ENCODE measurements around the gene MACO1. TPM values are rescaled to one million over a fixed set of nuclear protein-coding genes. Genes with fewer than 3 reads are reported as not detected.

MACO1 gene
- total RNA-seq, 1 experiment from 2014 or later: 16.3 TPM

GRCh38 chr1:25477448-25478034, 46.8 kb downstream of the MACO1 start:
- H3K27ac Mint-ChIP-seq: peak overlapping the region in 1 of 3 experiments; percentile 74; a peak in 2 of 7 replicates
- Histone ChIP-seq H3K4me1 (ENCODE audit: insufficient read depth, low read length) (no peaks in the 10 kb centered on the region), H3K79me2 (ENCODE audit: insufficient read depth, low read length) (no peaks in the 10 kb centered on the region)

More at GRCh38 chr1:25477448-25478034, 46.8 kb downstream of the MACO1 start:
- H3K9ac ChIP-seq (ENCODE audit: extremely low read depth, insufficient read length, low read length): no peak overlapping the region
- no CpG with 5 or more reads among the region's 1 CpG for WGBS (ENCODE audit: extremely low coverage, insufficient read length, low lambda C conversion rate)
- no peak overlapping the region for H3T11ph ChIP-seq (ENCODE audit: low read length)
- no peak overlapping the region for H2BK12ac ChIP-seq (ENCODE audit: insufficient read length, low read depth, low read length)
- H3K23ac ChIP-seq (ENCODE audit: insufficient read length, low read depth, low read length): no peak overlapping the region
- no peak overlapping the region for H2BK20ac ChIP-seq (ENCODE audit: low read depth, low read length, poor library complexity, severe bottlenecking)
- H3K4me3 Mint-ChIP-seq: peak overlapping the region in 1 of 2 experiments; percentile 19; a peak in 1 of 5 replicates
- no peak overlapping the region for H3K4ac ChIP-seq (ENCODE audit: low read depth, low read length)
- H3K27ac ChIP-seq (ENCODE audit: insufficient read length, low read depth, low read length): no peak overlapping the region
- H2AK5ac ChIP-seq (ENCODE audit: insufficient read length, low read length): no peak overlapping the region
- no peak overlapping the region for H3K4me2 ChIP-seq (ENCODE audit: insufficient read depth, insufficient read length, low read length)
- H3K23me2 ChIP-seq (ENCODE audit: insufficient read length, low read depth, low read length, poor library complexity, severe bottlenecking): no peaks in the 10 kb centered on the region
- H3K36me3 Mint-ChIP-seq (ENCODE audit: insufficient read depth in 1 of 3, low read depth in 3 of 3): no peaks in the 10 kb centered on the region
- DNase-seq: no peak
- no peak overlapping the region for H3K18ac ChIP-seq (ENCODE audit: insufficient read length, low read depth, low read length)
- H3K79me1 ChIP-seq (ENCODE audit: insufficient read depth, low read depth, low read length, poor library complexity, severe bottlenecking): no peaks in the 10 kb centered on the region
- H2BK120ac ChIP-seq (ENCODE audit: low read depth, low read length, poor library complexity, severe bottlenecking): no peak overlapping the region
- no peak overlapping the region for H2AFZ ChIP-seq (ENCODE audit: low read length)
- peaks cover 0 to 4% of the 10 kb centered on the region in 2 experiments; a peak in 2 of 4 replicates for H3K4me1 Mint-ChIP-seq
- no peak overlapping the region for H4K91ac ChIP-seq (ENCODE audit: insufficient read length, low read depth, low read length)
- no peak overlapping the region for H4K8ac ChIP-seq (replicated peaks; ENCODE audit: insufficient read length, low read depth, low read length)
- no peaks in the 10 kb centered on the region for H3K27me3 ChIP-seq (ENCODE audit: insufficient read depth, low read length)
- no peaks in the 10 kb centered on the region for H3K9me3 ChIP-seq (ENCODE audit: control insufficient read depth, low read depth, low read length)
- no peaks in the 10 kb centered on the region for H3K27me3 Mint-ChIP-seq (ENCODE audit: low read depth)
- no peaks in the 10 kb centered on the region for H3K9me3 Mint-ChIP-seq
- H2BK5ac ChIP-seq (ENCODE audit: insufficient read length, low read length): no peak overlapping the region
- H2BK15ac ChIP-seq (ENCODE audit: low read depth, low read length): no peak overlapping the region
- no peak for TF ChIP-seq CTCF (conservative IDR thresholded peaks at IDR 0.05)
- H3K14ac ChIP-seq (ENCODE audit: insufficient read depth, low read length): no peak overlapping the region
- no peak overlapping the region for H4K5ac ChIP-seq (ENCODE audit: insufficient read length, low read depth, low read length)
- H3K56ac ChIP-seq (ENCODE audit: insufficient read length, low read depth, low read length): no peak overlapping the region
- no peaks in the 10 kb centered on the region for H4K20me1 ChIP-seq (ENCODE audit: control insufficient read depth, insufficient read depth, insufficient read length)
